HCEC 1CT (cell line): ENCODE data around the gene RAI14.

Experiments
- DNase-seq: peaks from one replicate; pipeline ENCODE4 v3.0.0-alpha.2; 2017

RAI14 gene

GRCh38 chr5:34656001-34656699 is at the start of gene RAI14:
Gene RAI14 (plus strand): TSS chr5:34656328. CDS start chr5:34686920, 30,592 bp downstream.
- DNase-seq = peak; percentile 88

- no peak for DNase-seq
Observed at GRCh38 chr5:34608368-34608767, 47.8 kb upstream of the RAI14 start.

GRCh38 chr5:34608859-34609648 is 47.1 kb upstream of the RAI14 start:
- peak; percentile 95 for DNase-seq

GRCh38 chr5:34609951-34610441 is 46.1 kb upstream of the RAI14 start:
- DNase-seq = no peak

- DNase-seq = no peak
Observed at GRCh38 chr5:34610546-34610945, 45.6 kb upstream of the RAI14 start.

GRCh38 chr5:34611464-34612415 is 44.4 kb upstream of the RAI14 start:
- DNase-seq = no peak

GRCh38 chr5:34616651-34617050 is 39.5 kb upstream of the RAI14 start:
- no peak for DNase-seq

GRCh38 chr5:34618371-34619065 is 37.6 kb upstream of the RAI14 start:
- no peak for DNase-seq

GRCh38 chr5:34620185-34620584 is 35.9 kb upstream of the RAI14 start:
- DNase-seq = no peak

GRCh38 chr5:34621277-34622097 is 34.6 kb upstream of the RAI14 start:
- DNase-seq = no peak

GRCh38 chr5:34622098-34622400 is 34.1 kb upstream of the RAI14 start:
- no peak for DNase-seq

- no peak for DNase-seq
Observed at GRCh38 chr5:34624691-34625090, 31.4 kb upstream of the RAI14 start.

- no peak for DNase-seq
Observed at GRCh38 chr5:34625246-34625645, 30.9 kb upstream of the RAI14 start.

GRCh38 chr5:34626036-34626435 is 30.1 kb upstream of the RAI14 start:
- peak; percentile 90 for DNase-seq

- no peak for DNase-seq
Observed at GRCh38 chr5:34626751-34627150, 29.4 kb upstream of the RAI14 start.

GRCh38 chr5:34627794-34628193 is 28.3 kb upstream of the RAI14 start:
- DNase-seq = peak; percentile 77

GRCh38 chr5:34628373-34628772 is 27.8 kb upstream of the RAI14 start:
- DNase-seq = no peak

GRCh38 chr5:34630596-34630995 is 25.5 kb upstream of the RAI14 start:
- no peak for DNase-seq

GRCh38 chr5:34632807-34633422 is 23.2 kb upstream of the RAI14 start:
- no peak for DNase-seq

- no peak for DNase-seq
Observed at GRCh38 chr5:34639852-34640626, 16.1 kb upstream of the RAI14 start.
